Measurements from ENCODE around the gene HOXA4.

DNA sequence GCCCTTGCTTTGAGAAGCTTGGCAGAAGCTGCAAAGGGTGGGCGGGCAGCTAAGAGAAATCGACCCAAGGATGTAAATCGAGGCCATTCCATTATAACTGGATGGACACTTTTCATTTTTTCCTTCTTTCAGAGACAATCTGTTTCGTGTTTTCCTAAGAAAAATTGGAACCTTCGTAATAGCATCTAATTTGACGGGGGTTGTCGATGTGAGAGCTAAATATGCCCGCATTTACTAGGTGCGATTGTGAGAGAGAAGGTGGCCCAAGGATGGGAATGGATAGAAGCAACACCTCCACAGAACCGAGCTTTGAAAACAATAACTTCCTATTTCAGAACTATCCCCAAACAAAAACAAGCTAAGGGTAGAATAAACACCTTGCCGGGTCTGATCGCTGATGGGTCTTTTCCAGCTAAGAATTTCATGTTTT, 848 bp upstream of the HOXA4 start:
- no peak for TF ChIP-seq TAF1 (IDR thresholded peaks at IDR 0.05; ENCODE audit: low read depth, low read length)
- no peak for TF ChIP-seq POLR2A (IDR thresholded peaks at IDR 0.05; ENCODE audit: low read depth, low read length)
- no peak for TF ChIP-seq POLR2AphosphoS5 (IDR thresholded peaks at IDR 0.05; ENCODE audit: low read depth, low read length)
